SIG-M5 (cell line): ENCODE measurements around the gene FCER1G.
A peak's percentile ranks its signal among the peaks of the same experiment; 100 is the strongest.

Source experiments
- DNase-seq: peaks from one replicate; lab custom pipeline; 2025; lab: John Stamatoyannopoulos, UW

Gene FCER1G

GRCh38 chr1:161188381-161188780 is 26.7 kb upstream of the FCER1G start:
- DNase-seq: no peak

- DNase-seq: no peak
Observed at GRCh38 chr1:161189036-161189435, 26.1 kb upstream of the FCER1G start.

- DNase-seq: no peak
Observed at GRCh38 chr1:161190962-161191521, 24.1 kb upstream of the FCER1G start.

- DNase-seq: no peak
Observed at GRCh38 chr1:161191971-161192370, 23.1 kb upstream of the FCER1G start.

- DNase-seq: no peak
Observed at GRCh38 chr1:161192476-161193465, 22.3 kb upstream of the FCER1G start.

- DNase-seq: no peak
Observed at GRCh38 chr1:161193561-161194235, 21.4 kb upstream of the FCER1G start.

GRCh38 chr1:161195171-161195570 is 19.9 kb upstream of the FCER1G start:
- DNase-seq: no peak

- DNase-seq: no peak
Observed at GRCh38 chr1:161196111-161196510, 19.0 kb upstream of the FCER1G start.

- DNase-seq: no peak
Observed at GRCh38 chr1:161196521-161197451, 18.3 kb upstream of the FCER1G start.

GRCh38 chr1:161197560-161198193 is 17.4 kb upstream of the FCER1G start:
- DNase-seq: no peak

GRCh38 chr1:161198194-161198896 is 16.8 kb upstream of the FCER1G start:
- DNase-seq: no peak

- DNase-seq: no peak
Observed at GRCh38 chr1:161198897-161199431, 16.1 kb upstream of the FCER1G start, which contains the start of gene ADAMTS4. TSS of gene ADAMTS4 (minus strand) at chr1:161199054. CDS start at chr1:161198627, 427 bp downstream.

GRCh38 chr1:161199506-161200139 is 15.5 kb upstream of the FCER1G start:
- DNase-seq: no peak

- DNase-seq: no peak
Observed at GRCh38 chr1:161200421-161200991, 14.6 kb upstream of the FCER1G start.

- DNase-seq: no peak
Observed at GRCh38 chr1:161200992-161201835, 13.9 kb upstream of the FCER1G start.

- peak; percentile 99 for DNase-seq
Observed at GRCh38 chr1:161201836-161202712, 13.0 kb upstream of the FCER1G start, which contains the start of gene NDUFS2. TSS of gene NDUFS2 (plus strand) at chr1:161202367. CDS start at chr1:161202386, 19 bp downstream.
